NCI-H1048 (cell line): ENCODE measurements around the gene DSE.

ENCODE experiments used
- DNase-seq: peaks from one replicate; lab custom pipeline; 2025; lab: John Stamatoyannopoulos, UW

DSE gene

DNA sequence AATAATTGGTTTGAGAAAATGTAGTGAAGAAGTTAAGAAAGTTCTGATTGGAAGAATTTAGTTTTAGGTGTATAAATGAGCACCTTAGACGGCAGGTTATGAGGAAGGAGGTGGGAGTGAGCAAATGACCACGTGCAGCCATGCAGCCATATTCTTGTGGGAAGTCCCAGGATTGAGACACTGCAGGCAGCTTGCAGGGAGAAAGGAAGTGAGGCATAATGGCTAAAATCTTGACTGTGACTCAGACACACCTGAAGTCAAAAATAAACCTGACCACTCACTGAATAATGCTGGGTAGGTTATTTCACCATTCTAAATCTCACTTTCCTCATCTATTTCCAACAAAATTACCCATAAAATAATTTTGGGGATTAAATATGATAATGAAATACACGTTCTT, 16.6 kb downstream of the DSE start:
- no peak for DNase-seq

DNA sequence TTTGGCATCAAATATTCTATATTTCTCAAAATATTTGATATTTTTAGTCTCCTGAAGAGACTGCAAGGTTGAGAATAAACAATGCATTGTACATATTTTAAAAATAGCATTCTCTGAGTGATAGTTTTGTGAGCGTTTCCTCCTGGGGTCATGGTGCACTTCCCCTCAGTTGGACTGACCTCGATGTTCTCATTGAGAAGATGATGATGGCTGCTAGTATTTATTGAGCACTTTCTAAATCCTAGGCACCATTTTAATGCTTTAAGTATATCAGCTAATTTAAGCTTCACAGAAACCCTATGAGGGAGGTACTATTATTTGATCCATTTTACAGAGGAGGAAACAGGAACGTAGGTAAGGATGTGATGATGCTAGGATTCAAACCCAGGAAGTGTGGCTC, 18.2 kb downstream of the DSE start:
- DNase-seq = no peak

- no peak for DNase-seq
These were observed 18.6 kb downstream of the DSE start for GRCh38 chr6:116389357-116389756.

GRCh38 chr6:116390581-116390980, 19.8 kb downstream of the DSE start:
- DNase-seq = no peak

- DNase-seq = no peak
These were observed 21.6 kb downstream of the DSE start for GRCh38 chr6:116392132-116393013.

DNA sequence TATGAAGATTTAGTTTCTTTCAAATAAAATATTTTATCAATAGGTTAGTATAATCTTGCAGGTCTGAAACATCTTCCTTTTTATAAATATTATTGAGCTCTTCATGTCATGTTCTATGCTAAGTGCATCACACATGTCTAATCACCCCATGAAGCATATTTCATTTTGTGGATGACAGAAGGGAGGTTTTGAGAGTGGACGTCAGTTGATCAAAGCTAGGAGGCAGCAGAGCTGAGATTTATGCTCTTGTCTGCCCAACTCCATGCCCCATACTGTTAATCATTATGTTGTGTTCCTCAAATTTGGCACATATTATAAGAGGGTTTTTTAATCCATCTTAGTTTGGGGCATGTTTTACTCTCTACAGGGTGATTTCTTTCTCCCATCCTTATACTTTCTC, 22.7 kb downstream of the DSE start:
- DNase-seq = no peak

DNA sequence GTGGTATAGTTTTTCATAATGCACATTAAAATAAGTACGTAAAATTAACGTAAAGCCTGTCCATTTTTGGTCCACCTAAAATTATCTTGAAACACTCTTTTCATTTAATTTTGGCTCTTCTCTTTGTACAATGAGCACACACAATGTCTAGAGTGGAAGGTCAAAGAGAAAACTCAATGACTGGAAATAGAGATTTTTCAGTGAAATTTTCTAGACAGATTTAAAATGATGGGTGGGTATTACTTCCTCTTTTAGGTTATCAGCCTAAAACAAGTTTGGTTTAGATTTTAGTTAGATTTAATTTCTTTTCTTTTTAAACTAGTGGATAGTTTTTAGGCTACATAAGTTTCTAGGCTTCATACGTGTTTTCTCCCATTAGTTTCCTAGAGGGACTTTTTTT, 24.9 kb downstream of the DSE start:
- DNase-seq = no peak

DNA sequence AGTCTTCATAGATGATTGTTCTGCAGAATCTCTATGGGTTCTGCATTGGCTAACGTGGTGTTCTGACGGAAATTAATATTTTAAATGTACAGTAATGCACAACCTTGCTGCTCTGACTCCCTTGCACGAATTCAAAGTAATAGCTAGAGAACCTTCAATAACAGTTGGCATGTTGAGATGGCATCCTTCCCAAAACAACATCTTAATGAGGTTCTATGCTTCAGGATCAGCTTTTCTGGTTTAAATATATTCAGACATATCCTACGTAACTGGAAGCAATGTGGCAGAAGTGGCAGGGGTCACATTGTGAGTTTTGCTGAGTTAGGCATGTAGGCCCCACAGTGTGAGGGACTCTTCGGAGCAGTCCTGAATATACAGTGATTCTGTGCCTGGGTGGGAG, 25.7 kb downstream of the DSE start:
- no peak for DNase-seq

GRCh38 chr6:116397914-116398313, 27.2 kb downstream of the DSE start:
- no peak for DNase-seq

DNA sequence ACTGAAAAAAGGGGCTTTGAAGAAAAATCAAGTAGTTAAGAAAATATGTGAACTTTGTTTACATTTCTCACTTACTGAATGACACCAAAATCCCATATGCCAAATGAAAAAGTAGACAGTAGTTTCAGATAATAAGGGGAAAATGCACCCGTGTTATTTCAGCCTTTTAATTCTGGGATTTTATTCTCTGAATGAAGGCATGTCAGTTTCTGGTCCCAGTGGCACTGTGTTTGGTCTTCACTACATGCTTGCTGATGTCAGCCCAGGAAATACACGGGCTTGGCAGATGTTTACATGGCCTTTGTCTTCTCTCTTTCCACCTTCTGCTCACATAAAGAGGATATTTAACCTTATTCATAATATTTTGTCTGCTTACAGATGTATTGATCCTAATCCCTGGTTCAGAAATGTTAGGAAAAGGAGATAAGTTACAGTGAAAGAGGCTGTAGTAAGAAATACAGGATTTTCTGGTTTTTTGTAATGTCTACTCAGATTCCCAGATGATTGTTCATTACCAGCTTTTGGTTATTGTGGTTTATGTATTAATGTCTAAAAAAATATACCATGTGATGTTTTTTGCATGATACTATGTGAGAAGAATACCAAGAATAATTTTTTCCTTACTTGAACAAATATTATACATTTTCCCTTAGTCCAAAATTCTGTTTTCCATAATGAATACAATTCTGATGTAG, 27.7 kb downstream of the DSE start:
- DNase-seq = no peak

- no peak for DNase-seq
These were observed 28.5 kb downstream of the DSE start for GRCh38 chr6:116399287-116399686.

DNA sequence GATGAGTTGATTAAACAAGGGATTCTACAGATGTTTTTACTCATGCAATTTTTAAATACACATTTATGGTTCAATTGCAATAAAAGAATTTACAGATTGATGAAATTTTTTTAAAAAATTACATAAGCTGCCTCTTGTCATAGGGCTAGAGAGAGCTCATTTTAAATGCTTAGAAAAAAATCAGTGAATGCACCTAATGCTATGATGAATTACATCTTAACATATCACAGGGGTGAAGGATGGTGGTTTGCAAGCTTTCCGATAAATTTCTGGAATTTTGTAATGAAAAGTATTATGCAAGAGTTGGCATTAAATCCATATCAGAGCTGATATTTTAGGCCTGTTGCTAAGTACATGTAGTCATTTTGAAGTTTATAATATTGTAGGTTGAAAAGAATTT, 29.6 kb downstream of the DSE start:
- DNase-seq = no peak

DNA sequence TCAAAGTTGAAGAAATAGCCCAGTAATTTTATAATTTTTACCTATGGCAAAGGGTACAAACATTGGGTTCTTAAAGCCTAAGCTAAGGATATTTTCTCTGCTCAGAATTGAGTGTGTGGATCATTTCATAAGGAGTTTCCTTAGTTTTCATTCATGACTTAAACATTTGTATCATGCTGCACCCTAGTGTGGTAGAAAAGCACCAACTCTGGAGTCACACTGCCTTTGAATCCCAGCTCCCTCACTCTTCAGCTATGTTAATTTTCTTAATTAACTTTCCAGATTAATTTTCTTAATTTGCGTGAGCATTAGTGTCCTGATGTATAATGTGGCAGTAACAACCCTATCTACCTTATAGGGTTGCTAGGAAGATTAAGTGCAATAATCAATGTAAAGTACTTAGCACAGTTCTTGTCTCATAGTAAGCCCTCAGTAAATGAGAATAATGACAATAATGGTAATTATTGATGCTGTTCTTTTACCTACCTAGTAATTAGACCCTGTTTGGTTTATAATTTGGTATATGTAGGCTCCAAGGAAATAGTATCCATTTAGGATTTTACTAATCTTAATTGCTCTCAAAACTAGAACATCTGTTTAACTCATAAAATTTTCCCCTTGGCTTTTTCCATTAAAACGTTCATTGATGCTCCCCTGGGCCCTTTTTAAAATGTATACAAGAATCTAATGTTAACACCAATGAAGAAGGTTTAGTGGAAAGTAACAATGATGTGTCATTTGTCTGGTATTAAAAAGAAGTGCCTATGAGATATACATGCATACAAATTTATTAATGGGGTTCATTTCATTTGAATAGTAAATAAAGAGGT, 31.6 kb downstream of the DSE start:
- DNase-seq = no peak

GRCh38 chr6:116403205-116403604, 32.5 kb downstream of the DSE start:
- no peak for DNase-seq

- DNase-seq = no peak
These were observed 33.9 kb downstream of the DSE start for GRCh38 chr6:116404696-116405095.

DNA sequence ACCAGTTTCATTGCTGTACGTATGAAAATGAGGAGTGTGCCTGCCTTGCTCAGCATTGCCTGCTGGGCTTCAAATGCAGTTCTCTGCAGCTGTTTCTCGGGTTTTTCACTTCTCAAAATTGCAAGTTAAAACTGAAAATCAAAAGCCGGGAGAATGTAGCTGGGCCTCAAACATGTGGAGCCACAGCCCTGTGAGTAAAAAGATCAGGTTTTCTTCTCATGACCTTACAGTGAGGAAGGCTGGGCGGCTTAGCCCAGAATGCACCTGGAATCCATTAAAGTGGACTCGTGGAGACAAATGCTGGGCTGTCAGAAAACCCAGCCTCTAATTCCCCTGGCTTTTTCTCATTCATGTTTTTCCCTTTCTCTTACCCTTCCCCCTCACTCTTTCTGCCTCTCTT, 34.4 kb downstream of the DSE start:
- no peak for DNase-seq

- DNase-seq = no peak
These were observed 35.1 kb downstream of the DSE start for GRCh38 chr6:116405652-116406356.

DNA sequence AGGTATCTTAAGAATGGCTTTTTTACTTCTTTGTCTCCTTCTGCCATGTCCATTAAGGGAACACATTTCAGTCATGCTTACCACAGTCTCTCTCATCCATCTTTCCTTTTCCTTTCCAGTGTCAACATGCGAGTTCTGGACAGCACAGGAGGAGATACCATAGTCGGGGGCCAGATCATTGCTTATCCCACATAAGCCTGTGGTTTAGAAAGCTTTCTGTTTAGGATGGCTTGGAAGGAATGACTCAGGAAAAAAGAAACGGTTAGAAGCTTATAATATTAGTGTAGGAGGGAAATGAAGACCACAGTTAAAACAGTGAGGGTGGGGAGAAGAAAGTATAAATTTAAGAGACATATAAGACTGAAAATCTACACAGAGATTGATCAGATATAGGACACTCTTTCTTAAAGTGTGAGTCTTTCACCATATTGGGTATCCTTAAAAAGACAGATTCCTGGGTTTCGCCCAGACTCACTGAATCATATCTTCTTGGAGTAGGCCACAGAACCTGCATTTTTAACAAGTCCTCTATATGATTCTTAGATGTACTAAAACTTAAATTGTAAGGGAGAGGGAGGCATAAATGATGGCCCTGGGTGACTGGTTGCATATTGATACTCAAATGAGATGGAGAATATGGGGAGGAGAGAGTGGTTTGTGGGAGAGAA, 36.1 kb downstream of the DSE start:
- no peak for DNase-seq

- DNase-seq = no peak
These were observed 37.7 kb downstream of the DSE start for GRCh38 chr6:116408491-116408890.

DNA sequence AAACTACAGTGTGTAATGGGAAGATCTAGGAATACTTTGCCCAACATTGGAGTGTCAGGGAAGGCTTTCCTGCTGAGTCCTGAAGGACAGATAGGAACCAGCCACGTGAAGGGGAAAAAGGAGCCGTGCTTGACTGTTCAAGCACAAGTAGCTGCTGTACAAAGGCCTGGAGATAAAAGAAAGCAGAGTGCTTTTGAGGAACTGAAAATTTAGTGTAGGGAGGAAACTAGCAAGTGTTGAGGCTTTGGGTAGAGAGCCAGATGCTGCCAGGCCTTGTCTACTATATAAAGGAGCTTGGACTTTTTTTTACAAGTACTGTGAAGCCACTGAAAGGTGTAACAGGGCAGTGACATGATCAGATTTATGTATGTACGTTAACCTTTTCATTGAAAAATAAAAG, 39.0 kb downstream of the DSE start:
- no peak for DNase-seq

- no peak for DNase-seq
These were observed 40.5 kb downstream of the DSE start for GRCh38 chr6:116411284-116411623.

DNA sequence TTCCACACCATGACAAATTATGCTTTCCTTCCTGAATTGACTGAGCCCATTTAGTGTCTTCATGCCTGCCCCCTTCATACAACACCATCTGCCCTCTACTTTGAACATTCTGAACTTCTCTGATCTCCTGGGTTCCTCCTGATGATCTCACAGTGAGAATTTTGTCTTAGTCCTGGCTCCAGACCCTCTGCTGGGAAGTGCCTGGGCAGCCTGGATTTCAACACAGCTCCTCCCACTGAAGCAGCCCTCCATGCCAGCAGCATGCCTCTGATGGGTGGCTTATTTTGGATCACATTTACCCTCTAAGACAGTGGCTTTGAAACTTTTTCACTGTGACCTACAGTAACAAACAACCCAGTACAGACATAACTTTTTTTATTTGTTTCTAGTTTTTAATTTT, 41.5 kb downstream of the DSE start:
- DNase-seq = no peak
